Inflammatory macrophage treated with lipopolysaccharide for 1 hour (primary cell): ENCODE data around the gene HOXB9.
A peak's percentile ranks its signal among the peaks of the same experiment; 100 is the strongest.

Source experiments
- DNase-seq, 2 donors: peaks; one replicate each; pipeline ENCODE4 v3.0.0-alpha.2; 2020 to 2022

The HOXB9 gene

GRCh38 chr17:48639136-48639535 lies 13.0 kb upstream of the HOXB9 start:
- no peak for DNase-seq

GRCh38 chr17:48637323-48638260 lies 11.4 kb upstream of the HOXB9 start:
- DNase-seq: no peak

- peak; percentile 28 to 58 for DNase-seq
Measured at GRCh38 chr17:48636177-48637018, 10.2 kb upstream of the HOXB9 start.

GRCh38 chr17:48634493-48635208 lies 8.5 kb upstream of the HOXB9 start:
- no peak for DNase-seq

DNA sequence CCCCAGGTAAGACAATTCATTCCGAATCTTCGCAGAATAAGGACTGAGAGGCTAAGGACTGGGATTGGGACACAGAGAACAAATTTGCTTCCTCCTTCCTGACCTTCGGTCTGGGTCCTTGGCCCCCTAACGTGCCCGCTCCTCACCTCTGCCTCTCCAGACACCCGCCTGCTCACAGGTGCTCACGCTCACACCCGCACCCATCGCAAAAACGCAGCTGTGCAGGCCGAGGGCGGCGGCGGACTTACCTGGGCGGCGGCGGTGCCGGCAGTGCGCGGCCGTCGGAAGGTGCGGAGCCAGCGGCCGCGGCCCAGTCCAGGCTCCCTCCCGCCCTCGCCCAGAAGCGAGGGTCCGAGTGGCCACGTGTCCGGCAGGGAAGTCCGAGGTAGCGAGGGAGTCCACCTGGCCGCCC lies 7.1 kb upstream of the HOXB9 start:
- no peak for DNase-seq

DNA sequence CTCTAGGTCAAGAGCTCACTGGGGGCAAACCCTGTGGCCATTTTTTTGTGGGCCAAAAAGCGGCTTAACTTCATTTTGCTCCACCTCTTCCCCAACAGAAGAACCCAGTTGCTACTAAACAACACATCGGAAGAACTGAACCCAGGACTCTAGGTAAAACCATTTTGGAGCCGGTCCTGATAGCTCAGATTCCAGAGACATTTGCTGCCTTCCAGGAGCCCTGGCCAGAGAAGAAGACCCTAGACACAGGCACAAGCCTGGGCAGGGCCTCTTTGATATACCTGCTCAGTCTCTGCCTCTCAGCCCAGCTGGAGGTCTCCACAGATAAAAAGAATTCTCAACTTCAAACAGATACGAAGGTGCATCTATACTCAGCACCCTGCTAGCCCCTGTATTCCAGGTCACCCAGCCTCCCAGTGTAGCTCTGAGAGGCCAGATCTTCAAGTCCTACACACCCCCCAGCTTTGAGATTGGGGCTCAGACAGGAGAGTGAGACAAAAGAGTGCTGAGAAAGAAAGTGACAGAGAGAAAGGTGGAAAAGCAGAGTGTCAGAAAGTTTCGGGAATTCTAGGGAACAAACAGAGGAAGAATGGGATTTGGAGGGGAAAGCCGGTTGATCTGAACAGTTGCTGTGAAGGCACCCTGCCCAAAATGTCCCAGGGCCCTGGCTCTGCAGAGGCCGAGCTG lies 6.6 kb upstream of the HOXB9 start:
- DNase-seq: no peak

DNA sequence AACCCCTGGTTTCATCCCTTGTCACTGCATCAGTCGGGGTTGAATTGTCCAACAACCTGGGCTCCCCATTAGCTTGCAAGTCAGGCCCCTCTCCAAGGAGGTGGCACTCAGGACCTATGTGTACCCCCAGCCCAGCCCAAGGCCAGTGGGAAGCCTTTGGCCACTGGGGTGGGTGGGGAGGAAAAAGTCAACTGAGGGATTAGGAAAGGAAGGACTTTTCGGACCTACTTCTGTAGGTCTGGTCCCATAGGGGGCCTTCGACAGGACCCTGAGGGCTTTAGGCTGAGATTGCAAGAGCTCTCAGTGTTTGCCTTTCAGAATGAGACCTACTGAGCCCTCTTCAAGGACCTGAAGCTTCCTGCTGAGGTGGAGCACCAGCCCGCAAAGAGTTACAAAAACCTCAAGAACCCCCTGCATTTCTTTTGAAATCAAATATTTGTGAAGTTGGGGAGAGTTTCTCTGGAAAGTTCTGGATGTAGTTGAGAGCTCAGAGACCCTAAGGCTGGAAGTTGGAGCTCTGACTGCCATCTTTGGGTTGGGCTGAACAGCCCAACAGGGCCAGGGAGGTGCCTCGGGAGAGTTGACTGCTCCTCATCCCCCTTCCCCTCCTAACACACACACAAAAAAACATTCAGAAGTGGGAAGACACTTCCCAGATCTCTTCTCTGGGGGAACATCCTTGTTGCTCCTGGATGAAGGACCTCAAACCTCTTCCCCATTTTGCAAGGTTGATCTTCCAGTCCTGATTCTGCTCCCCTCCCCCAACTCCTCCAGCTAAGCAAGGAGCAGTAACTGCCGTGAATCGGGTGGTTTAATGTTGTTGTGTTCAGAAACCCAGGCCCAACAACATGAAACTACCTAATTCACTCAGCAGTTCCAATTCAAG lies 5.8 kb upstream of the HOXB9 start:
- no peak for DNase-seq

- DNase-seq: no peak
Measured at GRCh38 chr17:48630925-48631692, 5.0 kb upstream of the HOXB9 start.

- DNase-seq: no peak
Measured at GRCh38 chr17:48630009-48630924, 4.1 kb upstream of the HOXB9 start.

DNA sequence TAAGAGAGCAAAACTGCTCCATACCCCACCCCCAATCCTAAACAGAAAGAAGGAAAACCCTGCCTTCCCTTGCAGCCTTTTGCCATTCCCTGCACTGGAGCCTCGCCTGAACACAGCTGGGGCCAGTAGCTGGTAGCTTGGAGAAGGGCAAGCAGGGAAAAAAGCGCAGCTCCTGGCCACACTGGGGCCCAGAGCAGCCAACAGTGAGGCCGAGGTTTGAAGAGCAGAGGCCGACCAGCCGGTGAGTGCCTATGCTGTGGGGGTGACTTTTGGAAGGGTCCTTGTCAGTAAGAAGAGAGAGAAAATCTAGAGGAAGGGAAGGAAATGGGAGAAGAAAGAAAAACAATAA lies 3.2 kb upstream of the HOXB9 start:
- no peak for DNase-seq

DNA sequence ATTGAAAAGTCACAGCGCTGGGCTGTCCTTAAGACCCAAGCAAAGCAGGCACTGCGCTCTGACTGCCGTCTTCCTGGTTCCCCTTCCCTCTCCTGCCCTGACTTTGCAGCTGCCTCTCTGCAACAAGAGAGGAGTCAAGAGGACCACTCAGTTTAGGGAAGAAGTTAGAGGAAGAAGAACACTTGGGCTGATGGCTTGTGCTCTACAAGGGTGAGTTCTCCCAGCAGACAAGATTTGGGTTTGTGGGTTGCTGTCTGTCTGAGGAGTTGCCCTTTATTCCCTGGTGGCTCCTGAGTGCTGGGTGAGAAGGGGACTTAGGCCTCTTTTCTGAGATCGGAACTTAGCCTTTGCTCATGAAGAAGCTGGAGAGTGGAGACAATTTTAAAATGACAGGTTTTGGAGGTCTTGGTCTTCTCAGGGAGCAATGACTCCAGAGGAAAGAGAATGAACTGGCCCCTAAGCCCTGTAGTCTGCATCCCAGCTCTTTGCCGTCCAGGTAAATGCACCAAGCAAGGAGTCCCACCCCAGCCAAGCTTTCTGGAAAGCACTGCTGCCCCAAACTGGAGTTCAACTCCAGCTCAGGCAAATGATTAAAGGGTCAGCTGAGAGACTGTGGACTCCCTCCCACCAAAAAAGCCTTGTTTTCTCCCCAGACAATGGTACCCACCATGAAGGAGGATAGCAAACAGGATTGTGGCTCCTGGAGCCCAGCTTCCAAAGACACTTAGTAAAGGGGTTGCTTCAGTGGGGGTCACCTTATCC lies 2.7 kb upstream of the HOXB9 start:
- no peak for DNase-seq

DNA sequence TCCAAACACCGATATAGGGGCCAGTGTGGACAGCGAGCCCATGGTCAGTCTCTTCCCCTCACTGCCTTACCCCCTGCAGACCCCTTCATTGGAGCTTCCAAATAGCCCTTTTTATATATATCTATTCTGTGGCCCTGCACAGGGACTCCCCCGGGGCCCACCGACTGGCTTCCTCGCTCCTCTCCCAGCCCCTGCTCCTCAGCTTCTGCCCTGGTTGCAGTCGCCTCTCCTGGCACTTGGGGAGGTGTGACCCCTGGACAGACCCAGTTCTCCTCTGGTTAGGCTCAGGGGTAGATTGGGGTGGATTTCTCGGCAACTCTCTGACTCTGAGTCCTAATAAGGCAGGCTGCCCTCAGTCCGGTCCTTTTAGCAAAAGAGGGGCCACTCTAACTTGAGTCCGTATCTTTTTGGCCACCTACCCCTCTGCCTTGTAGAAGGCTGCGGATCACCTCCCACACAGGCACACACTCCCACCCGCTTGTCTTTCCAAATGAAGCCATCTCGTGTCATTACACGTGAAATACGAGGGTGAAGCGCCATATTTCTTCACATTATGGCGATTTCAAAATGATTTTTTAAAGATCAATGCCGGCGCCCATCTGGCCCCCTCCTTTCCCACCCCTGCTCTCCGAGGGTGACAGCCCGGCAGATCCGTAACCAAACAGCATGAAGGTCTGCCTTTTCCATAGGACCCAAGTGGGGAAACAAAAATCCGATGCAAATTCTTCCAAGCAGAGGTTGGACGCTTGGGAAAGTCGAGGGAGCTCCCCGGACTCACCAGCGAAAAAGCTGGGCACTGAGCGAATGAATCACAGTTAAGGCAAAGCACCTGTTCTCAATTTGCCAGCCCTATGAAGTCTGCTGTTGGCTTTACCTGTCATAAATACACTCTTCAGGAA lies 1.7 kb upstream of the HOXB9 start:
- no peak for DNase-seq

GRCh38 chr17:48627118-48627597 lies 1.0 kb upstream of the HOXB9 start:
- no peak for DNase-seq

DNA sequence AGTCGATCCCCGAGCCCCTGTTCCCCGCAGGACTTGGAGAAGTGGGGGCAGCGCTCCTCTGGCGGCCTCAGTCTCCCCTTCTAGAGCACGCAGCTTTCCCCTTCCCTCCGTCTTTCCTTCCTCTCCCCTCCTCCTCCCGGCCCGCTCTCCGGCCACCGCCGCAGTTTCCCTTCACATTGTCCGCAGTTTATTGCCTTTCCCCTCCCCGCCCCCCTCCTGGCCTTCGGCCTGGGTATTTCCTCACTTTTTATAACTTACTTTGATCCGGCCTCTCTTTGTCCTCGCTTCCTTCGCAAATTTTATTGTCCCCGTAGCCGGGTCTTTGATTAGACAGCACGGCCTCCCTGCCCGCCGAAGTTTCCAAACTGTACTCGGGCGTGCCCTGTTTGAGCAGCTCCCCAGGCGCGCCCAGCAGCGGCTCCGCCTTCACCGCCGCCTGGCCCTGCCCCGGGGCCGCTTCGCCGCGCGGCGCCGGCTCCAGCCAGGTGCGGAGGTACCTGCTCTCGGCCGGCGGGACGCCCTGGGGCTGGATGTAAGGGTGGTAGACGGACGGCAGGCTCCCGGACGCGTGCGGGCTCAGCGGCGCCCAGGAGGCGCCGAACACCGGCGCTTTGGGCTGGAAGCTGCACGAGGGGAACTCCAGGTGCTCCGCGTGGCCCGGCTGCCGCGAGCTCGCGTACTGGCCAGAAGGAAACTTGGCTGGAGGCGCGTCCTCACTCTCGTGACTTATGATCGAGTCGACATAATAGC lies 488 bp downstream of the HOXB9 start:
- no peak for DNase-seq

DNA sequence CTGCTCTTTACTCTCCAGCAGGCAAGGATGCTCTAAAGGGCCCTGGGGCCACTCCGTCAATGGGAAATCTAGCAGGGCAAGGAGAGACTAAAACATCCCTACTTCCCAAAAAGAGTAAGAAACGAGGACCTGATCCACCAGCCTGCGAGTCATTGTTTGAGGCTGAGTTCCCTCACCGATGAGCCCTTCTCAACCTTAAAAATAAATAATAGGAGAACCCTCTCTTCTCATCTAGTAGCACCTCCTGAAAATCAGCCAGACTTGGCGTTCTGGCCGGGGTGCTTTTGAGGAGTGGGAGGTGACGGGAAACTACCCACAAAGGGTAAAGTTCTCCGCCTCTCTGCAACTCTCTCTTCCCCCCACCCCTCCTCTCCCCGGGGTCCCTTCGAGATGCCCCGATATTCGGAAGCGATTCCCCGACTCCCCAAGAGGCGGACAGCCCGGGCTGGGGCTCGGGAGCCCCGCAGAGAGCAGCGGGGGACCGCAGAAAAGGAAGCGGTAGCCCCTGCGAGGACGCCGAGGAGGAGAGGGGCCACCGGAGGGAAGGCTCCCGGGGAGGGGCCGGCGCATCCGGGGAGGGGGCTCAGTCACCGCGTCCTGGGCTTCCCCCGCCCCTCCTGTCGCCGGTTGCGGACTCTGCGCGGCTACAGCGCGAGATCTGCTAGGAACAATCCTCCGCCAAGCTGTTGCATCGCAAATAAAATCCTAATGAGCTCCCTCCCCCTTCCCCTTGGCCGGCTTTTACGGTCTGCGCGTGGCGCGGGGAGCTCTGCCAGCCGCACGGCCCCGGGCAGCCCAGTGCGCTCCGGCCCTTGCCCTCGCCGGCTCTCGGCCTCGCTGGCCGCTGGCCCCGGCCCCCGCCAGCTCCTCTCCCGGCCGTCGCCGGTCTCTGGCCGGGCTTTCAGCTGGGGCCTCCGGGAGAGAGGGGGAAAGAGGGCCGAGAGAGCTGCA lies 1.3 kb downstream of the HOXB9 start:
- no peak for DNase-seq

DNA sequence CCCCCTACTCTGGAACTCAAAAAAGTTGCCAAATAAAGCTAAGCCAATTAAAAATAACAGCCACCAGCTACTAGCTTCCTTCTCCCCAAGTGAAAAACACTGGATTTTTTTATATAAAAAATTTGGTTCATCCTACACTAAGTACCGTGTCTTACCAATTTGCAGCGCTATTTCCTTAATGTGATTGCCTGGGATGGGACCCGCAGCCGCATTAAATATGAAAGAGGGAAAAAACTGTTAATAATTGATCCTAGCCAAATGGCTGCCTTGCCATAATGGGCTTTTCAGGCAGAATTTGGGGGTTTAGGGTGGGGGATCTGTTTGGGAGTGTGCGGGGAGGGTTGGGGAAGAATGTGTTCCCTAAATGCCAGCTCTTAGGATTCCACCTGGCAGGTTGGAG lies 2.0 kb downstream of the HOXB9 start:
- DNase-seq: no peak
